SJSA1 (cell line): ENCODE data around the gene CTAGE4. TPM values are rescaled to one million over a fixed set of nuclear protein-coding genes. Genes with fewer than 3 reads are reported as not detected.
"Not testable (repeated sequence)": the region's sequence is repeated elsewhere in the genome, so short reads cannot be mapped to it uniquely, and the experiment has no call there.

ENCODE experiments used
- DNase-seq, 2 experiments: peaks; one replicate each; pipeline ENCODE4 v3.0.0-alpha.2; 2015 to 2020; ENCODE audit warnings: low spot score in 2 of 2, low read depth in 1 of 2
- H3K27ac ChIP-seq: fragments of 250-450 bp; sonication (Bioruptor Pico); 2 replicates; pipeline ENCODE4 v1.5.1; 2020; ENCODE audit warnings: mild to moderate bottlenecking, moderate library complexity
- H3K27me3 ChIP-seq: fragments of 250-450 bp; sonication (Bioruptor Pico); replicated peaks from 2 replicates; pipeline ENCODE4 v1.5.1; 2020; ENCODE audit warnings: mild to moderate bottlenecking, moderate library complexity
- H3K36me3 ChIP-seq: fragments of 250-450 bp; sonication (Bioruptor Pico); 2 replicates; pipeline ENCODE4 v1.5.1; 2020; ENCODE audit warnings: mild to moderate bottlenecking
- H3K4me1 ChIP-seq: fragments of 250-450 bp; sonication (Bioruptor Pico); replicated peaks from 2 replicates; pipeline ENCODE4 v1.6.1; 2021; ENCODE audit warnings: mild to moderate bottlenecking
- H3K4me3 ChIP-seq: fragments of 250-450 bp; sonication (Bioruptor Pico); 2 replicates; pipeline ENCODE4 v1.5.1; 2020; ENCODE audit warnings: mild to moderate bottlenecking
- H3K9me3 ChIP-seq: fragments of 250-450 bp; sonication (Bioruptor Pico); replicated peaks from 2 replicates; pipeline ENCODE4 v1.5.1; 2020; ENCODE audit warnings: mild to moderate bottlenecking
- total RNA-seq: library from RNA; depleted of rRNA; stranded (reverse); fragments of >200 nt; shearing (Covaris generic); gene quantifications from 2 replicates; pipeline ENCODE4 v1.2.3, GENCODE V29; 2014

Gene CTAGE4
- total RNA-seq, 1 experiment from 2014 or later = not detected

- H3K27ac ChIP-seq, H3K36me3 ChIP-seq, DNase-seq: not testable (repeated sequence)
Observed at GRCh38 chr7:144193782-144194181, 10.5 kb downstream of the CTAGE4 start.

DNA sequence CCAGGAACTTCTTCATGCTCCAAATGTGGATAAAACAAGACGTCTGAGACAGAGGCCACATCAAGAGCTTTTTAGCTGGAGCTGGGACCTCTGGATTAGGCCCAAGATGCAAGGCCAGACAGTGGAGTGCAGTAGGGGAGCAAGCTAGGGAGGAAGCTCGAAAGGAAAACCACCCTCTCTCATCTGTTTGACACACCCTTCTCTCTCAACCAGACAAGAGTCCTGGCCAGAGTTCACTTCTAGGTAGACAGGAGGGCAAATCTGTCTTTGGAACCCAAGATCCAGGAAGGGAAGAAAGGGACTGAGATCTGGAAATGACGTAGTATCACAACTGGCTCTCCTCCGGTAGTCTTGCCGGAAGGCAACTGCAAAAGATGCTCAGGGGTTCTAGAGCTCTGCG is 11.2 kb downstream of the CTAGE4 start:
- H3K9me3 ChIP-seq, H3K27ac ChIP-seq, H3K36me3 ChIP-seq, H3K27me3 ChIP-seq, DNase-seq, H3K4me1 ChIP-seq, H3K4me3 ChIP-seq: not testable (repeated sequence)

More at GRCh38 chr7:144193782-144194181, 10.5 kb downstream of the CTAGE4 start:
- not testable (repeated sequence) for H3K9me3 ChIP-seq, H3K27me3 ChIP-seq, H3K4me3 ChIP-seq, H3K4me1 ChIP-seq

- not testable (repeated sequence) for H3K36me3 ChIP-seq, H3K4me1 ChIP-seq, H3K9me3 ChIP-seq, DNase-seq, H3K27me3 ChIP-seq, H3K27ac ChIP-seq, H3K4me3 ChIP-seq
Observed at GRCh38 chr7:144195212-144195872, 12.1 kb downstream of the CTAGE4 start, which contains the start of gene ARHGEF35. Gene ARHGEF35, minus strand, starts transcription at chr7:144195833. Its CDS starts 7,450 bp downstream, at chr7:144188383.

DNA sequence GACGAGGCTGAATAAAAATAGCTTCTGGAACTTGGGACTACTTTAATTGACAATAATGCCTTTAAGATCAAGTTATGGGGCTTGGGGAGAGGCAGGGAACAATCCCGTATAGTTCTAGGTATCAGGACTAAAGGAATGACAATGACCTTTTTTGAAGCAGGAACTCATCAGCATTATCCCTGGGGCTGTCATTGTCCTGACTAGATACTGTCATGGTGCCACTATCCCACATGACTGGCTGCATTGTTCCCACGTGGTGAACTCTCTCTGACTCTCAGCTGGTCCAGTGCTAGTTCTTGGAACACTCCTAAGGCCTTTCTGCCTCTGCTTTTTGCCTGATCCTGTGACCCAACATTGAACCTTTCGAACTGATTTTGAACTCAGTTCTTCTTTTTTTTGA is 15.7 kb downstream of the CTAGE4 start:
- DNase-seq, H3K4me3 ChIP-seq, H3K4me1 ChIP-seq, H3K27ac ChIP-seq, H3K36me3 ChIP-seq, H3K9me3 ChIP-seq, H3K27me3 ChIP-seq: not testable (repeated sequence)

DNA sequence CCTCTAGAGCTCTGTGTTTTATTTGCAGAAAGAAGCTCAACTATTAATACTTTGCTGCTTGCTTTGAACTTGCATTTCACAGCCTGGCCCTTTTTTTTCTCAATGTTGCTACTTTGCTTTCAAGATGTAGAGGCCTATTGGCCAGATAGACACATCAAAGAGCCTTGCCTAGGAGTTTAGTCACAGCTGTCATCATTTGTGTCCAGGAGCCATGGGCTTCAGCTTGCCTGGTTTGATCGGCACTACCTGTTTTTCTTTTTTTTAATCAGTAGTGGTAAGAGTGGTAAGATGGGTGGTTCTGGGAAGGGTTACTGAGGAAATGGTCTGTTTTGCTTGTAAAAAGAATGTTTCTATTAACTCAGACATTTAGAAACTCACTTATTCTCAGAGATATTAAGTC is 18.7 kb downstream of the CTAGE4 start:
- not testable (repeated sequence) for H3K4me1 ChIP-seq, H3K9me3 ChIP-seq, H3K36me3 ChIP-seq, H3K27ac ChIP-seq, H3K27me3 ChIP-seq, H3K4me3 ChIP-seq, DNase-seq

- H3K9me3 ChIP-seq, H3K27ac ChIP-seq, DNase-seq, H3K27me3 ChIP-seq, H3K4me1 ChIP-seq, H3K36me3 ChIP-seq, H3K4me3 ChIP-seq: not testable (repeated sequence)
Observed at GRCh38 chr7:144203086-144203485, 19.8 kb downstream of the CTAGE4 start.

DNA sequence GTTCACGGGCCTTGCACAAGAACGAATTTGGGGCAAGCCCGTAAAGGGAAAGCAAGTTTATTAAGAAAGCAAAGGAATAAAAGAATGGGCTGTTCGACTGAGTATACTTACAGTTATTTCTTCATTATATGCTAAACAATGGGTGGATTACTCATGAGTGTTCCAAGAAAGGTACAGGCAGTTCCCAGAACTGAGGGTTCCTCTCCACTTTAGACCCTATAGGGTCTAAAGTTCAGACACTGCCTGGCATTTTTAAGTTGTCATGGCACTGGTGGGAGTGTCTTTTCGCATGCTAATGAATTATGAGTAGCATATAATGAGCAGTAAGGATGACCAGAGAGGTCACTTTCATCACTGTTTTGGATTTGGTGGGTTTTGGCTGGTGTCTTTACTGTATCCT is 22.0 kb downstream of the CTAGE4 start:
- H3K4me3 ChIP-seq, H3K27ac ChIP-seq, DNase-seq, H3K27me3 ChIP-seq, H3K4me1 ChIP-seq, H3K9me3 ChIP-seq, H3K36me3 ChIP-seq: not testable (repeated sequence)

DNA sequence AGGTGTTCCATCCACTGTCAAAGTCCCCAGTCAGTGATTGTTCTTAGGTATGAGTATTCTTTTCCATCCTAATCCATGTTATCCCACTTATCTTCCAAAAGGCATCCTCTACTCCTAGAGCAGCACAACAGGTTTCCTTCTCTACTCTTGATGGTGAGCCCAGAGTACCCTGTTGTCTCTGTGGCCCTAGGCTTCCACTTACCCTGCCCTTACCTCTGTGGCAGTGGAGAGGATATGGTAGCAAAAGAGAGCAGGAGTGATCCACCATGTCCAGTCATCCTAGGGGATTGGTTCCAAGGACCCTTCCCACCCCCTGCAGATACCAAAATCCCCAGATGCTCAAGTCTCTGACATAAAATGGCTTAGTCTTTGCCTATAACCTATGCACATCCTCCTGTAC is 33.9 kb downstream of the CTAGE4 start:
- H3K27ac ChIP-seq, DNase-seq, H3K36me3 ChIP-seq, H3K27me3 ChIP-seq, H3K4me3 ChIP-seq, H3K4me1 ChIP-seq, H3K9me3 ChIP-seq: not testable (repeated sequence)

GRCh38 chr7:144218581-144218980 is 35.3 kb downstream of the CTAGE4 start:
- not testable (repeated sequence) for H3K36me3 ChIP-seq, DNase-seq, H3K9me3 ChIP-seq

DNA sequence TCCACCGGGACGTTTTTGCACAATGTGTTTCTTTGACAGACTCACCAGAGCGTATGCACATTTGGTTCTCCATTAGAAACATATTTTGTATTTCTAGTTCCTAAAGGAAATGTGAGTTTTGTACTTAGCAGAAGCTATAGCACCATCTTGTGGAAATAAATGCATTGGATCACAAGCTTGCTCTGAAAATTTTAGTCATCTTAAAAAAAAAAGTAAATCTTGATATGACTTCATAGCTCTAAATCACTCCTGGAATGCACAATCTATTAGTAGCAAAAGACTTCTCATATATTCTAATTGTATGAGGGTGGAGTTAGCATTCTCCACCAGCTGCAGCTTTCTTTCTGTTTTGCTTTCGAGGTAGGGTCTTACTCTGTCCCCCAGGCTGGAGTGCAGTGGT is 35.9 kb downstream of the CTAGE4 start:
- not testable (repeated sequence) for DNase-seq, H3K27me3 ChIP-seq, H3K4me3 ChIP-seq, H3K4me1 ChIP-seq, H3K9me3 ChIP-seq, H3K36me3 ChIP-seq, H3K27ac ChIP-seq

More at GRCh38 chr7:144218581-144218980, 35.3 kb downstream of the CTAGE4 start:
- H3K4me1 ChIP-seq, H3K4me3 ChIP-seq, H3K27ac ChIP-seq, H3K27me3 ChIP-seq: not testable (repeated sequence)

DNA sequence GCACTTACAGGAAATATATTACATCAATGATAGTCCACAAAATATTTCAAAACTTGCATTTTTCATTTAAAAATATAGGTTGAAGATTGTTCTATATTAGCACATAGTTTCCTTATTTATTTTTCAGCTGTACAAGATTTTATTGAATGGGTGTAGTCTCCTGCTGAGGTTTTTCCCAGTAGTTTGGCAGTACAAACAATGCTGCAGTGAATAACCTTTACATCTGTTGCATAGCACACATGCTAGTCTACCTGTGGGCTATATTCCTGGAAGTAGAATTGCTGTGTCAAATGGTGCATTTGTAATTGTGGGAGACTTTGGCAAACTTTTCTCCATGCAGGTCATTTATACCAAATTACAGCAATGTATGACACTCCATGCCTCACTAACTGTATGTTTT is 37.3 kb downstream of the CTAGE4 start:
- not testable (repeated sequence) for DNase-seq, H3K27ac ChIP-seq, H3K36me3 ChIP-seq, H3K9me3 ChIP-seq, H3K4me3 ChIP-seq, H3K4me1 ChIP-seq, H3K27me3 ChIP-seq

- not testable (repeated sequence) for H3K27ac ChIP-seq, H3K9me3 ChIP-seq, H3K4me1 ChIP-seq, H3K36me3 ChIP-seq, DNase-seq, H3K4me3 ChIP-seq, H3K27me3 ChIP-seq
Observed at GRCh38 chr7:144223675-144224074, 40.4 kb downstream of the CTAGE4 start.

DNA sequence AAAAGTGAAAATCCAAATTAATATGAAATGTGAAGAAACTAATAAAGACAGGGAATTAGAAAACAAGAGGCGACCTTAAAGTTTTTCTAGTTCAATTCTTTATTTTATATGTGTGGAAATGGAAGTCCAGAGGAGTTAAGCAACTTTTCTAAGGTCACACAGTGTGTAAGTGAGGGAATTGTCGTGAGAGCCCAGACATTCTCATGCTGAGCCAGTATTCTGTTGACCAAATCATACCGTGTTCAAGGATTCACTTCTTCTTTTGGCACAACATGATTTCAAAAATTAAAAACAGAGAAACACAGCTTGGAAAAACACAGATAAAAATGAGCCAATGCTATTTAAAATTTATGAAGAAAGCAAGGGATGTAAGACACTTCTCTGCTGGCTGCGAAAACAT is 43.6 kb downstream of the CTAGE4 start:
- not testable (repeated sequence) for H3K9me3 ChIP-seq, DNase-seq, H3K36me3 ChIP-seq, H3K27me3 ChIP-seq, H3K27ac ChIP-seq, H3K4me3 ChIP-seq, H3K4me1 ChIP-seq

DNA sequence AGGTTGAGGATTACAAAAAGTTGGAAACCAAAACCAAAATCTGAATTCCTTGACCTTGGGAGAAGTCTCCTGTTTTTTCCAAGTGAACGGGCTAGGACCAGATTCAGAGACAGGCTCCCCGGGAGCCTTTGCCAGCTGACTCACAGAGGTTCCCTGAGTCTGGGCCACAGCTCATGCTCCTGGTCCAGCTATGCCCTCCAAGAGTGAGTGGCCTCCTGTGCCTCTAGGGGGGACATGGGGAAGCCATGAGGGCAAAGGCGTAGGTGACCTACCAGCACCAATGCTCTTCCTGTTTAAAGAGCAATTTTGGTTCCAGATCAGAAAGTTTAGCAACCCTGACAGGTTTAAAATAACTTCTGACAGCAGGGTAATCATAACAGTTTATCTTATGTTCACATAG is 45.5 kb downstream of the CTAGE4 start:
- not testable (repeated sequence) for H3K27ac ChIP-seq, H3K9me3 ChIP-seq, H3K36me3 ChIP-seq, H3K27me3 ChIP-seq, H3K4me3 ChIP-seq, DNase-seq, H3K4me1 ChIP-seq

GRCh38 chr7:144231027-144231426 is 47.8 kb downstream of the CTAGE4 start:
- H3K36me3 ChIP-seq, DNase-seq: not testable (repeated sequence)

More at GRCh38 chr7:144231027-144231426, 47.8 kb downstream of the CTAGE4 start:
- not testable (repeated sequence) for H3K4me3 ChIP-seq, H3K4me1 ChIP-seq, H3K27ac ChIP-seq, H3K27me3 ChIP-seq, H3K9me3 ChIP-seq
